ENCODE data around the gene SND1.

GRCh38 chr7:128076196-128076795 is 424.3 kb downstream of the SND1 start:
- no peak for TF ChIP-seq CTCF (IDR thresholded peaks at IDR 0.05; ENCODE audit: low read length)
- no peak for TF ChIP-seq EZH2 (IDR thresholded peaks at IDR 0.05; ENCODE audit: borderline replicate concordance, low read length)

All from OCI-LY1 (cell line).